HL-60 (cell line): ENCODE data around the gene HUS1B.

Source experiments
- DNase-seq, 2 experiments: peaks; one replicate each; pipeline ENCODE4 v3.0.0-alpha.2; 2010 to 2020; ENCODE audit warnings: low read depth in 1 of 2, low spot score in 1 of 2
- H3K27ac ChIP-seq: fragments of 250-450 bp; sonication (Bioruptor Pico); replicated peaks from 2 replicates; pipeline ENCODE4 v1.5.1; 2020; ENCODE audit warnings: mild to moderate bottlenecking, moderate library complexity
- H3K27me3 ChIP-seq: fragments of 250-450 bp; sonication (Bioruptor Pico); 2 replicates; pipeline ENCODE4 v1.5.1; 2021; ENCODE audit warnings: mild to moderate bottlenecking, moderate library complexity; ENCODE audit not compliant: insufficient read depth, poor library complexity, severe bottlenecking
- H3K4me3 ChIP-seq: replicated peaks from 2 replicates; pipeline ENCODE4 v1.5.1; 2011; ENCODE audit warnings: mild to moderate bottlenecking, control low read depth, low read length; ENCODE audit not compliant: insufficient read depth
- CTCF ChIP-seq: IDR thresholded peaks from one replicate; pipeline ENCODE4 v1.5.1; 2011; ENCODE audit warnings: low read length, control low read depth, inconsistent platforms; ENCODE audit not compliant: insufficient read depth
- GABPA ChIP-seq: IDR thresholded peaks from 2 replicates; pipeline ENCODE4 v1.6.1; 2012; ENCODE audit warnings: low read depth
- POLR2AphosphoS5 ChIP-seq: IDR thresholded peaks from 2 replicates; pipeline ENCODE4 v1.6.1; 2012; ENCODE audit warnings: low read depth
- REST ChIP-seq: IDR thresholded peaks from 2 replicates; pipeline ENCODE4 v1.6.1; 2012; ENCODE audit warnings: low read depth; ENCODE audit not compliant: insufficient replicate concordance
- SPI1 ChIP-seq: IDR thresholded peaks from 2 replicates; pipeline ENCODE4 v1.6.1; 2012; ENCODE audit warnings: low read depth, mild to moderate bottlenecking, borderline replicate concordance

HUS1B gene

GRCh38 chr6:680666-681340, 23.9 kb upstream of the HUS1B start:
- Histone ChIP-seq H3K27ac (no peak overlapping the region), H3K4me3 (no peak overlapping the region), H3K27me3 (no peaks in the 10 kb centered on the region)
- DNase-seq, result no peak
- TF ChIP-seq GABPA (no peak), SPI1 (no peak), CTCF (no peak), POLR2AphosphoS5 (no peak), REST (no peak)

GRCh38 chr6:680251-680650, 23.4 kb upstream of the HUS1B start:
- TF ChIP-seq GABPA (no peak), POLR2AphosphoS5 (no peak), SPI1 (no peak), REST (no peak), CTCF (no peak)
- no peak for DNase-seq
- Histone ChIP-seq H3K27me3 (no peaks in the 10 kb centered on the region), H3K4me3 (no peak overlapping the region), H3K27ac (no peak overlapping the region)

GRCh38 chr6:679282-679681, 22.4 kb upstream of the HUS1B start:
- TF ChIP-seq SPI1 (no peak), POLR2AphosphoS5 (no peak), GABPA (no peak), CTCF (no peak), REST (no peak)
- no peak overlapping the region for H3K4me3 ChIP-seq
- no peak overlapping the region for H3K27ac ChIP-seq
- no peaks in the 10 kb centered on the region for H3K27me3 ChIP-seq
- no peak for DNase-seq
